Caco-2 (cell line): Measurements from ENCODE around the gene WWP2. TPM values are rescaled to one million over a fixed set of nuclear protein-coding genes. Genes with fewer than 3 reads are reported as not detected.

Experiments used
- BruUV-seq: library from RNA; stranded (reverse); fragments of 400-500 nt; replicated peaks from 2 replicates; lab custom pipeline; 2021; lab: Mats Ljungman, UMichigan
- CTCF ChIA-PET: fragments of 300-600 bp; sonication (Branson Sonifier 250); formaldehyde crosslinking; loops from one replicate; lab custom pipeline; 2022; ENCODE audit warnings: antibody characterized with exemption; lab: Charles Lee
- POLR2A ChIA-PET: fragments of 300-600 bp; sonication (Branson Sonifier 250); formaldehyde crosslinking; loops from one replicate; lab custom pipeline; 2022; ENCODE audit warnings: antibody characterized with exemption; lab: Charles Lee
- DNase-seq, 2 experiments: peaks; one replicate each; pipeline versions ENCODE4 v3.0.0 to v3.0.0-alpha.2; 2020 to 2022
- H3K27me3 ChIP-seq: replicated peaks from 2 replicates; pipeline ENCODE4 v1.6.0; 2011; ENCODE audit warnings: low read length; ENCODE audit not compliant: control insufficient read depth, insufficient read depth
- H3K36me3 ChIP-seq: 2 replicates; pipeline ENCODE4 v1.5.1; 2011; ENCODE audit warnings: low read length; ENCODE audit not compliant: control insufficient read depth, insufficient read depth
- H3K4me1 ChIP-seq: fragments of 250-450 bp; sonication (Bioruptor Pico); 2 replicates; pipeline ENCODE4 v1.5.1; 2020; ENCODE audit warnings: mild to moderate bottlenecking
- H3K4me3 ChIP-seq: 2 replicates; pipeline ENCODE4 v1.5.1; 2011; ENCODE audit warnings: low read depth, mild to moderate bottlenecking, control low read depth, low read length
- H3K9me3 ChIP-seq: fragments of 250-450 bp; sonication (Bioruptor Pico); 2 replicates; pipeline ENCODE4 v1.5.1; 2020; ENCODE audit warnings: mild to moderate bottlenecking, moderate library complexity
- H3K27ac Mint-ChIP-seq: one replicate; pipeline ENCODE4 v1.8.0; 2022; ENCODE audit warnings: mixed read lengths; ENCODE audit not compliant: unreplicated experiment
- H3K27me3 Mint-ChIP-seq: one replicate; pipeline ENCODE4 v1.8.0; 2022; ENCODE audit warnings: mixed read lengths; ENCODE audit not compliant: insufficient read depth, unreplicated experiment
- H3K36me3 Mint-ChIP-seq: one replicate; pipeline ENCODE4 v1.8.0; 2022; ENCODE audit warnings: mild to moderate bottlenecking, mixed read lengths; ENCODE audit not compliant: insufficient read depth, unreplicated experiment
- H3K4me1 Mint-ChIP-seq: one replicate; pipeline ENCODE4 v1.8.0; 2022; ENCODE audit warnings: low read depth, mixed read lengths; ENCODE audit not compliant: unreplicated experiment
- H3K4me3 Mint-ChIP-seq: one replicate; pipeline ENCODE4 v1.8.0; 2022; ENCODE audit warnings: mild to moderate bottlenecking, moderate library complexity, mixed read lengths; ENCODE audit not compliant: unreplicated experiment
- H3K9me3 Mint-ChIP-seq: one replicate; pipeline ENCODE4 v1.8.0; 2022; ENCODE audit warnings: mixed read lengths; ENCODE audit not compliant: unreplicated experiment
- CTCF ChIP-seq, 2 experiments: fragments of 200-600 bp in 1 of 2; IDR thresholded peaks; 1 replicate in 1 of 2; 2 replicates in 1 of 2; pipeline versions ENCODE4 v1.5.1 to v1.8.0; 2011 to 2022; ENCODE audit warnings: antibody characterized with exemption in 1 of 2, control low read depth in 1 of 2, inconsistent platforms in 1 of 2, low read depth in 1 of 2, low read length in 1 of 2, mild to moderate bottlenecking in 1 of 2, moderate library complexity in 1 of 2; ENCODE audit not compliant: insufficient read depth in 1 of 2, severe bottlenecking in 1 of 2, unreplicated experiment in 1 of 2
- intact Hi-C: fragments of 100-400 bp; cut with micrococcal nuclease; formaldehyde crosslinking; loops from one replicate; pipeline ENCODE4 v1.10.0; 2022; ENCODE audit not compliant: unreplicated experiment
- total RNA-seq: library from RNA; stranded (reverse); gene quantifications from 2 replicates; pipeline ENCODE4 v1.2.3, GENCODE V29; 2022

The WWP2 gene
- total RNA-seq, 1 experiment from 2014 or later, result 39.7 TPM

DNA sequence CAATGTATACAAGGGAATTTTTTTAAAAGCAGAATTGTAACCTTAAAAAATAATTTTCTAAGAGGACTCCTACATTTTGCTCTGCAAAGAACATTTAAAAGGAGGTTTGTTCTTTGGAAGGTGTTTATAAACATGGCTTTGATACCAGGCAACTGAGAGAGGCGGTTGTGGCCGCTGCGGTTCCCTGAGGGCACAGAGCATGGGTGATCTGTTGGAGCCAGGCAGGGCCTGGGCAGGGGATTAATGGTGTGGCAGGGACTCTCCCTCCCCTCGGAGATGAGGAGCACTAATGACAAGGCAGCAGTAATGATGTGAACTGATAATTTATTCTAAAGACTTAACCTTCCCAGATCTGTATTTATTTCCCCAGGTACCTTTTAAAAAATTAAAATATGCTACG lies 65.4 kb downstream of the WWP2 start:
- intact Hi-C loops, result no loop called here
- peaks cover 10% of the 10 kb centered on the region for H3K36me3 Mint-ChIP-seq
- no peak for DNase-seq
- POLR2A ChIA-PET, result no interaction called here
- no peak overlapping the region for H3K27ac Mint-ChIP-seq
- no peaks in the 10 kb centered on the region for H3K36me3 ChIP-seq
- no peak for TF ChIP-seq CTCF (IDR thresholded peaks at IDR 0.05; ENCODE audit: insufficient read depth in 1 of 2, low read depth in 1 of 2, low read length in 1 of 2, severe bottlenecking in 1 of 2, unreplicated experiment in 1 of 2)
- peaks cover 20% of the 10 kb centered on the region for H3K4me1 Mint-ChIP-seq
- H3K27me3 Mint-ChIP-seq, result no peaks in the 10 kb centered on the region
- H3K4me3 ChIP-seq, result no peak overlapping the region
- H3K27me3 ChIP-seq, result no peaks in the 10 kb centered on the region
- no peaks in the 10 kb centered on the region for H3K9me3 ChIP-seq
- no peak overlapping the region for H3K4me3 Mint-ChIP-seq
- CTCF ChIA-PET, result no interaction called here
- no peaks in the 10 kb centered on the region for H3K9me3 Mint-ChIP-seq
- H3K4me1 ChIP-seq, result peaks cover 22% of the 10 kb centered on the region
- BruUV-seq, result no TSS peak

GRCh38 chr16:69829338-69829737 lies 67.2 kb downstream of the WWP2 start:
- Histone ChIP-seq H3K4me1 (peaks cover 35% of the 10 kb centered on the region), H3K9me3 (no peaks in the 10 kb centered on the region), H3K27me3 (no peaks in the 10 kb centered on the region), H3K36me3 (no peaks in the 10 kb centered on the region), H3K4me3 (no peak overlapping the region)
- ChIA-PET POLR2A (no interaction called here), CTCF (no interaction called here)
- peaks cover 6% of the 10 kb centered on the region for H3K36me3 Mint-ChIP-seq
- H3K4me3 Mint-ChIP-seq, result no peak overlapping the region
- TF ChIP-seq CTCF (IDR thresholded peaks at IDR 0.05; ENCODE audit: insufficient read depth in 1 of 2, low read depth in 1 of 2, low read length in 1 of 2, severe bottlenecking in 1 of 2, unreplicated experiment in 1 of 2), result no peak
- H3K27me3 Mint-ChIP-seq, result no peaks in the 10 kb centered on the region
- intact Hi-C loops, result no loop called here
- no peak for DNase-seq
- H3K4me1 Mint-ChIP-seq, result peaks cover 29% of the 10 kb centered on the region
- no peaks in the 10 kb centered on the region for H3K9me3 Mint-ChIP-seq
- no TSS peak for BruUV-seq
- peak overlapping the region; percentile 21 for H3K27ac Mint-ChIP-seq

- intact Hi-C loops, result loop anchor here (2.0 kb wide), 3 partner anchors 15 to 31 kb away; no protein-coding TSS in a partner anchor
- no peaks in the 10 kb centered on the region for H3K27me3 Mint-ChIP-seq
- peaks cover 31% of the 10 kb centered on the region for H3K4me1 Mint-ChIP-seq
- Histone ChIP-seq H3K9me3 (no peaks in the 10 kb centered on the region), H3K27me3 (no peaks in the 10 kb centered on the region), H3K4me1 (peaks cover 35% of the 10 kb centered on the region), H3K4me3 (no peak overlapping the region), H3K36me3 (no peaks in the 10 kb centered on the region)
- H3K9me3 Mint-ChIP-seq, result no peaks in the 10 kb centered on the region
- peaks cover 5% of the 10 kb centered on the region for H3K36me3 Mint-ChIP-seq
- no peak for TF ChIP-seq CTCF (IDR thresholded peaks at IDR 0.05; ENCODE audit: insufficient read depth in 1 of 2, low read depth in 1 of 2, low read length in 1 of 2, severe bottlenecking in 1 of 2, unreplicated experiment in 1 of 2)
- no peak for DNase-seq
- POLR2A ChIA-PET, result no interaction called here
- BruUV-seq, result no TSS peak
- peak overlapping the region; percentile 87 for H3K27ac Mint-ChIP-seq
- H3K4me3 Mint-ChIP-seq, result peak overlapping the region; percentile 4
- CTCF ChIA-PET, result no interaction called here
Measured at GRCh38 chr16:69830146-69830533, 68.0 kb downstream of the WWP2 start.
